Mononuclear cell (primary cell): ENCODE results near the gene PCDH19. TPM values are rescaled to one million over a fixed set of nuclear protein-coding genes. Genes with fewer than 3 reads are reported as not detected.
"Not testable (repeated sequence)": the region's sequence is repeated elsewhere in the genome, so short reads cannot be mapped to it uniquely, and the experiment has no call there.

Experiments
- H3K27me3 ChIP-seq: 2 replicates; pipeline ENCODE4 v1.6.0; 2011; ENCODE audit warnings: low read length, control low read depth; ENCODE audit not compliant: insufficient read depth
- H3K4me1 ChIP-seq: 2 replicates; pipeline ENCODE4 v1.5.1; 2011; ENCODE audit warnings: mild to moderate bottlenecking, low read length, control low read depth; ENCODE audit not compliant: insufficient read depth
- H3K4me3 ChIP-seq: 2 replicates; pipeline ENCODE4 v1.5.1; 2011; ENCODE audit warnings: mild to moderate bottlenecking, low read length, moderate library complexity
- H3K9me3 ChIP-seq: 2 replicates; pipeline ENCODE4 v1.5.1; 2011; ENCODE audit warnings: low read depth, mild to moderate bottlenecking, control low read depth, low read length
- total RNA-seq: library from RNA; depleted of rRNA; stranded (reverse); fragments of >200 nt; gene quantifications from one replicate; pipeline ENCODE4 v1.2.3, GENCODE V29; 2012

PCDH19 gene
- not detected for total RNA-seq

DNA sequence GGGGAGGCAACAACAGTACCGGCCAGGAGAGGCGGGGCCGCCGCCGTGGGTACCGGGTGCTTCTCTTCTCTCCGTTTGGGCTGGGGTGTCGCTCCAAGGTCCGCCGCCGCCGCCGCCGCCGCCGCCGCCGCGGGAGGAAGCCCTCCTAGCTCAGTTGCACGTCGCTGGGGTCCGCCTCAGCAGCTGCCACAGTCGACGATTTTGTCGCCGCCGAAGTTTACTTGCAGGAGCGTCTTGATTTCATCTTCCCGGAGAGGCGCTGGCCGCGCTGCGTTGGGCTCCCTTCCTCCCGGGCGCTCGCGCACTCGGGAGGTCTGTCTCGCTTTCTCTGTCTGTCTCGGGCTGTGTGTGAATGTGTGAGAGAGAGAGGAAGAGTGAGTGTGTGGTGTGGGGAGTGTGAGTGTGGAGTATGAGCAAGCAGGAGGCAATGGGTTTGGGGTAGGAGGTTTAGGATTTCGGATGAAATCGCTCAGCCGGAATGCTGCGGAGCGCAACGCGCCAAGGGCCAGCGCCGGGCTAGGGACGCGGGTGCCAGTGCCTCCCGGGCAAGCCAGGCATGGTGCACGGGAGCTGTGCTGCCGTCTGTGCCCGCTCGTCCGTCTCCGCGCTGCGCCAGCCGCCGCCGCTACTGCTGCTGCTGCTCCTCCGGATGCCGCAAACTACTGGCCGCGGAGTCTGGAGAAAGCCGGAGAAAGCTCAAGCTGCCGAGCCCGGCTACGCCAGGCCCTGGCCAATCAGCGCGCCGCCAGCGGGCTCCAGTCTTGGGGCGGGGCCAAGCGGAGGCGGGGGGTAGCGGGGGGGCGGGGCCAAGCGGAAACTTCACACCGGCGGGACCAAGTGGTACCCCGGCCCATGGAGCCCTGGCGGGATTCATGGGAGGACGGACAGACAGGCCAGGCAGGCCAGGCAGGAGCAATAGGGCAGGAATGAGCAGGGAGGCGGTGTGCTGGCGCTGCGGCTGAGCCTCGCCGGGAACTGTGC, at the start of gene PCDH19:
PCDH19 (minus strand) TSS at position 664 of the 981 bp plus-strand sequence. CDS start 1,676 bp downstream, outside the sequence.
- H3K4me1 ChIP-seq = no peaks in the 10 kb centered on the region
- peaks cover 55% of the 10 kb centered on the region for H3K27me3 ChIP-seq
- H3K4me3 ChIP-seq = no peak within 1 kb of the TSS
- H3K9me3 ChIP-seq = no peaks in the 10 kb centered on the region

- Histone ChIP-seq H3K27me3 (no peaks in the 10 kb centered on the region), H3K9me3 (no peaks in the 10 kb centered on the region), H3K4me3 (no peak overlapping the region)
Observed at GRCh38 chrX:100449696-100450608, 39.9 kb upstream of the PCDH19 start.

DNA sequence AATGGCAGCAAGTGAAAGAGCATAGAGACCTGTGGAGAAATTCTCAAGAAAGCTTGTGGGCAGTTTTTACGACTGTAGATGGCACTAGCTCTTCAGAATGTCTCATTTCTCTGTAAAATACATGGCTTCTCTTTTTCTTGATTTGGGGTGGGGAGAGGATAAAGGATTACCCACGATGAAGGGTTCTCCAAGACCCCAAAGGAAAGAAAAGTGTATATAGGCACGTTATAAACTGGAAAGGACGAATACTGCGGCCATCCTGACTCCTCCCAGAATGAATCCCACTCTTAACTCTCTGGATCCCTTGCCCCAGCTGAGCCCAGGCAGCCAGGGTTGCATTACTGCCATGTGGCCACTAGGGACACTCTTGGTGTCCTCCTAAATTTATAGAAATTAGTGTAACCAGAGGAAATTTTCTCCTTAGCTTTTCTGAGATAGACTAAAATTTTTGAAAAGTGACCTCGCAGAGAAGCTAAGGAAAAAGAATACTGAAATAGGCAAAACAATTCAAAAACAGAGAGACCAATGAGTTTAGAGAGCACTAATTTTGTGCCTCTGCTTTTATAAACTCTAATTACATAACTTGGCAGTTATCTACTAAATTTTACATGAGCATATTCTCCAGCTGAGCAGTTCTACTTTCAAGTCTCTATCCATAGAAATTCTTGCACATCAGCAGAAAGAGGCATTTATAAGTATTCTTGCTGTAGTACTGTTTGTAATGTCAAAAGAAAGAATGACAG, 37.8 kb upstream of the PCDH19 start:
- no peak overlapping the region for H3K4me3 ChIP-seq
- no peaks in the 10 kb centered on the region for H3K9me3 ChIP-seq
- no peaks in the 10 kb centered on the region for H3K27me3 ChIP-seq
- H3K4me1 ChIP-seq = no peaks in the 10 kb centered on the region

More at GRCh38 chrX:100449696-100450608, 39.9 kb upstream of the PCDH19 start:
- no peaks in the 10 kb centered on the region for H3K4me1 ChIP-seq

DNA sequence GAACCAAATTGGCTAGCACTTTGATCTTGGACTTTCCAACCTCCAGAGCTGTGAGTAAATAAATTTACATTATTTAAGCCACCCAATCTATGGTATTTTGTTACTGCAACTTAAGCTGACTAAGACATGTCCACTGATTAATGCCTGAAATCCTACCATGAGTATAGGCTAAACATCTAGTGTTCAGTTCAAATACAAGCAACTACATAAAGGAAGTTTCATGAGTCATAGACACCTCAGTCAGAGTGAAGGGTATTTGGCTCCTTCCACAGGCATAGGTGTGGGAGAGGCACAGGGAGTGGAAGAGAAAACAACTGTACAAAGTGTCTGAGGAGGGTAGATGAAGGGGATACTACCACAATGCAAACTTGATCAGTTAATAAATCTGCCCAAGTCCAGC, 35.5 kb upstream of the PCDH19 start:
- H3K4me3 ChIP-seq = no peak overlapping the region
- no peaks in the 10 kb centered on the region for H3K4me1 ChIP-seq
- no peaks in the 10 kb centered on the region for H3K9me3 ChIP-seq
- H3K27me3 ChIP-seq = no peaks in the 10 kb centered on the region

DNA sequence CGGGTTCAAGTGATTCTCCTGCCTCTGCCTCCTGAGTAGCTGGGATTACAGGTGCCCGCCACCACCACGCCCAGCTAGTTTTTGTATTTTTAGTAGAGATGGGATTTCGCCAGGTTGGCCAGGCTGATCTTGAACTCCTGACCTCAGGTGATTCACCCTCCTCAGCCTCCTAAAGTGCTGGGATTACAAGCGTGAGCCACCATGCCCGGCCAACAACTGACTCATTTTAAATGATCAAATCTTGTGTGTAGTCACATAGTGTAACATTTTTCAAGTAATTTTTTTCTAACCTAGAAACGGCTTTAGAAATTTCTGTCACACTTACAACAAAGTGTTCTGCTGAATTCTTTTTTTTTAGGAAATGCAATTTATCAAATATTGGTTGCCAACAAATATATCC, 31.2 kb upstream of the PCDH19 start:
- not testable (repeated sequence) for H3K4me1 ChIP-seq, H3K4me3 ChIP-seq, H3K9me3 ChIP-seq, H3K27me3 ChIP-seq

DNA sequence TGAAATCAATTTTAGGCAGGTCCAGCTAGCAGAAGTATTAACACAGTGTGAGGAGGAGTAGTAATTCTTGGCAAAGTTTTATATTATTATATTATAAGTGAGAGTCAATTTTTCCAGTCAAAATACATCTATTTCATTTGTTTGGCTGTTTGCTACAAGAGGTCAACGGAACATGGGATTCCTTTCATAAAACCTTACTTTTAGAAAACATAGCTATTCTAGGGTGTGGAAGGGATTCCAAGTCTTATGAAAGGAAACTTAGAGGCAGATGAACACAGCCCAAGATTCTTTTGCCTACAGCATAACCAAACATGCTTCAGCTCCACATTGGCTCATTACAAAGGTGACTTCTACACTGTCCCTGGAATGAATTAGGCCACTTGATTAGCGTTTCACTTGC, 29.9 kb upstream of the PCDH19 start:
- Histone ChIP-seq H3K4me3 (no peak overlapping the region), H3K4me1 (no peaks in the 10 kb centered on the region)

DNA sequence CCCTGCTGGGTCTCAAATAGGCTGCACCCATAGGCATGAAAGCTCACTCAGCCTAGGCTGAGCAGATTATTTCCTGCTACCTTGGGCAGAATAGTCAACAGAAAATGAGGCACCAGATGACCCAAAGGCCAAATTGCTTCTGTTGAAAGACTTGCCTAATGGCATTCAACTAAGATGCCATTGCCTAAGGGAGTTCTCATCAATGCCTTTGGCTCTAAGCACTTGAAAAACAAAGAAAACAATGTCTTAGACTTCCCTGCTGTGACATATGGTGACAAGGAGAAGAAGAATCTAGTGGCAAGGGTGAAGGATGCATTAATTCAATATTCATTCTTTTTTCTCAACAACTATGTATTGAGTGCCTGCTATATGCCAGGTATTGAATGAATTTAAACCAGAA, 25.7 kb upstream of the PCDH19 start:
- no peak overlapping the region for H3K4me3 ChIP-seq
- H3K9me3 ChIP-seq = no peaks in the 10 kb centered on the region
- H3K4me1 ChIP-seq = no peaks in the 10 kb centered on the region
- H3K27me3 ChIP-seq = no peaks in the 10 kb centered on the region

More for the DNA sequence above, 29.9 kb upstream of the PCDH19 start:
- no peaks in the 10 kb centered on the region for H3K9me3 ChIP-seq
- H3K27me3 ChIP-seq = no peaks in the 10 kb centered on the region

GRCh38 chrX:100424012-100424411, 13.9 kb upstream of the PCDH19 start:
- Histone ChIP-seq H3K4me1 (no peaks in the 10 kb centered on the region), H3K27me3 (no peaks in the 10 kb centered on the region), H3K9me3 (no peaks in the 10 kb centered on the region), H3K4me3 (no peak overlapping the region)

GRCh38 chrX:100418556-100418955, 8.5 kb upstream of the PCDH19 start:
- no peaks in the 10 kb centered on the region for H3K9me3 ChIP-seq
- no peaks in the 10 kb centered on the region for H3K4me1 ChIP-seq
- no peaks in the 10 kb centered on the region for H3K27me3 ChIP-seq
- no peak overlapping the region for H3K4me3 ChIP-seq

DNA sequence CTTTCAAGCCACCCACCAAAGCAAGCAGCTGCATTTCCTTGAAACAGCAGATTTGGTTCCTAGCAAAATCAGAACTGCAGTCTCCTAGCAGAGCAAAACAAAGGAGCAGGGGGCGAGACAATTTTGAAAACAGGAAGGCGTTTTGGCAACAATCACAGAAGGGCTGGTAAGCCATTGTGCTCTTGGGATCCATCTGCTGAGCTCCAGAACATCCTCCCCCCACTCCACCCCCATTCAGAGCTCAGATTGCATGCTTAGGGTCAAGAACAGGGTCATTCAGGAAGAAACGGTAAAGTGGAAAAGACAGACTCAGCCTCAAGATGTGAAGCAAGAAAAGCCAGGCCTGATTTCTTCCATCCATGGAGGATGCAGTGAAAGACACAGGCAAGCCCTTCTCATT, 7.6 kb upstream of the PCDH19 start:
- Histone ChIP-seq H3K4me3 (no peak overlapping the region), H3K27me3 (peaks cover 6% of the 10 kb centered on the region)

GRCh38 chrX:100413229-100413628, 3.2 kb upstream of the PCDH19 start:
- Histone ChIP-seq H3K4me1 (no peaks in the 10 kb centered on the region), H3K9me3 (no peaks in the 10 kb centered on the region), H3K4me3 (no peak overlapping the region), H3K27me3 (peaks cover 27% of the 10 kb centered on the region)

More for the DNA sequence above, 7.6 kb upstream of the PCDH19 start:
- Histone ChIP-seq H3K4me1 (no peaks in the 10 kb centered on the region), H3K9me3 (no peaks in the 10 kb centered on the region)

DNA sequence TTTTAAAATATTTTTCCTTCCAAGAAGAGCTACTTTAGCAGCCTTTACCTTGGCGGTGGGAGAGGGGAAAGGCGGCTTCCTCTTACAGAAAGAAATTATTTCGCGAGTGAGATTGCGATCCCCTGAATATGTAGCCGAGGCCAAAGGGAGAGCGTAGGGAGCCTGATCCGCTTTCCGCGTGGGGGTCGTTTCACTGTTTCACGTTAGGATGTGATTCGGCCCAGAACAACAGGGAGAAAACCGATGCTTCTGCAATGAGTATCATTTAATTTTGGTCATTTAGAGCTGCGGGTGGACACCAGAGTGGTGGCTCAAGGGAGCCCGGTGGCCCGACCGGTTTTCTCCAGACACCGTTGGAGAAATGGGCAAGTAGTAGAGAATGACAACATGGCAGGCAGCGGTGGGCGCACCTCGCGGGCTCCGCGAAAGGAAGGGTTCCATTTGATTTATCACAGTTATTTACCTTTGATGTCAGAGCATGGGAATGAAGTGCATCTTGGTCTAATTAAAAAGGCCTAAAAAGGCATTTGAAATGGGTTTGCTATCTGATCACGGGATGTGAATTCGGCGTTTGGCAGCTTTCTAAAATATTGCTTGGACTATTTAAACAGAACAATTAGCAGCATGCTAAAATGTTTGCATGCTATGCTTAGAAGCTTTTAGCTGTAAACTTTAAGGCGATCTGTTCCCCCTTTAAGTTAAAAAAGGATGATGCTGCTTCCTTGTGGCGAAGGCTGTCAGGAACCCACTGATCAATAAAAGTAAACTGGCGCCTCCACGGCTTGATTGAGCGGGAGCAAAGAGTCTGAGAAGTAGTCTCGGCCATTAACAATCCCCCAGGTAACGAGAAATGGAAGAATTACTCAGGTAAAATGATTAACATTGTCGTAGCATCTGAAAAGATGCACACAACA, 2.0 kb upstream of the PCDH19 start:
- no peaks in the 10 kb centered on the region for H3K9me3 ChIP-seq
- no peak overlapping the region for H3K4me3 ChIP-seq
- H3K27me3 ChIP-seq = peaks cover 39% of the 10 kb centered on the region
- no peaks in the 10 kb centered on the region for H3K4me1 ChIP-seq

DNA sequence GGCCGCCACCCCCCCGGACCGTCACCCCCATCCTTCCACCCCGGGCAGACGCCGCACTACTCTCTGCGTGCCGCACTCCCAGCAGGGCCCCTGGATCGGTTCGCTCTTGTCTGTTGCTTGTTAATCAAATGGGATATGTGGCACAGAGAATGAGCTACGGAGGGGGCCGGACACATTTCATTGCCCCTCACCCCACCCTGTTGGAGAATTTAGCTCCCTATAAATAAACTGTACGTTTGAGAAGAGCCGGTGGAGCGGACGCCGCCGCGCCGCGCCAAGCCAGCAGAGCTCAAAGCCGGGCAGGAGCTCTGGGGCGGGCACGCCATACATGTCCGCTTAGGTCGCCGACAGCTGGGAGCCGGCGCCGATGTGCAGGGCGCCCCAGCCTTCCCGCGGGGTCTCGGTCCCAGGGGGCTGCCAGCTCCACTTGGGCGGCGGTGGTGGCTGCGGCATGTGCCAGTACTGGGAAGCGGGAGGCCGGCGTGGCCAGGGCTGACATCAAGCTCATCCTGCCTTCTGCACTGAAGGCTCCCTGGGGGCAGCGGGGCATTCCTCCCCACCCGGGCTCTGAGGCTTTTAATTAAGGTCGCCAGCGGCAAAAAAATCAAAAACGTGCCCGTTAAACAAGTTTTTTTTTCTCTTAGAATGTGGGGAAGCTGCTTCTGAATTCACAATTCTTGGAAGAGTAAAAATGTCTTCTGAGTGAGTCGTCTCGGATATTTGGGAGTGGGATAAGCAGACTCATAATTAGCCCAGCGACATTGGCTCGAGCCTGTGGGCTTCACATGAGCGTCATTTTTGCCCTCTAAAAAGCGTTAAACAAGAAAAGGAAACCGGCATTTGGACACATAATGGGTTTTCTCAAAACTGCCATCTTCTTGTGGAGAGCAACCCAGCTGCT, 1.1 kb upstream of the PCDH19 start:
- H3K4me1 ChIP-seq = no peaks in the 10 kb centered on the region
- no peak overlapping the region for H3K4me3 ChIP-seq
- peaks cover 48% of the 10 kb centered on the region for H3K27me3 ChIP-seq
- no peaks in the 10 kb centered on the region for H3K9me3 ChIP-seq
